HepG2 (cell line): ENCODE results near the gene PLD6. TPM values are rescaled to one million over a fixed set of nuclear protein-coding genes. Genes with fewer than 3 reads are reported as not detected.

Source experiments
- ATAC-seq: fragments of 200-7000 bp; cut with Tn5 transposase; 3 replicates; pipeline ENCODE4 v1.9.1; 2020; ENCODE audit warnings: mild to moderate bottlenecking, moderate library complexity
- BruUV-seq: library from RNA; stranded (reverse); fragments of 400-500 nt; replicated peaks from 2 replicates; lab custom pipeline; 2021; lab: Mats Ljungman, UMichigan
- CTCF ChIA-PET: fragments of 300-600 bp; formaldehyde crosslinking; extraction: SDS; loops from one replicate; lab custom pipeline; 2021; ENCODE audit warnings: low total read pairs, inconsistent platforms, low intra/inter-chr PET ratio; lab: Yijun Ruan, JAX
- POLR2A ChIA-PET: fragments of 350-600 bp; sonication (Branson Sonifier 250); formaldehyde crosslinking; loops from one replicate; lab custom pipeline; 2020; ENCODE audit warnings: antibody characterized with exemption, inconsistent platforms; lab: Yijun Ruan, JAX
- DNase-seq: peaks from one replicate; pipeline ENCODE4 v3.0.0-alpha.2; 2015; ENCODE audit warnings: low spot score
- FAIRE-seq: peaks from 3 replicates; lab custom pipeline; 2011; peaks lifted over from hg19 to GRCh38; lab: Jason Lieb, UNC
- H2AFZ ChIP-seq: one replicate; pipeline ENCODE4 v1.6.1; 2011; ENCODE audit warnings: low read length, inconsistent platforms
- H3K27ac ChIP-seq: fragments of 300-600 bp; 3 replicates; pipeline ENCODE4 v1.8.0; 2011; ENCODE audit warnings: mixed run types, mild to moderate bottlenecking, mixed read lengths, low read length, inconsistent platforms; ENCODE audit not compliant: insufficient read depth; ENCODE audit errors: extremely low read length
- H3K27me3 ChIP-seq, 2 experiments: fragments of 200-600 bp in 1 of 2; 2 replicates in 1 of 2; 3 replicates in 1 of 2; pipeline versions ENCODE4 v1.6.0 to v1.8.0; 2011; ENCODE audit warnings: low read length in 2 of 2, mild to moderate bottlenecking in 2 of 2, moderate library complexity in 2 of 2, inconsistent platforms in 1 of 2; ENCODE audit not compliant: insufficient read depth in 2 of 2, control insufficient read depth in 1 of 2
- H3K36me3 ChIP-seq, 2 experiments: fragments of 200-600 bp in 1 of 2; replicated peaks in 1 of 2; 2 replicates in 1 of 2; 3 replicates in 1 of 2; pipeline versions ENCODE4 v1.5.1 to v1.8.0; 2011; ENCODE audit warnings: low read length in 2 of 2, inconsistent platforms in 1 of 2; ENCODE audit not compliant: insufficient read depth in 2 of 2, control insufficient read depth in 1 of 2
- H3K4me1 ChIP-seq: 2 replicates; pipeline ENCODE4 v1.5.1; 2012; ENCODE audit warnings: low read length, inconsistent platforms; ENCODE audit not compliant: insufficient read depth
- H3K4me2 ChIP-seq: 2 replicates; pipeline ENCODE4 v1.6.0; 2011; ENCODE audit warnings: low read depth, low read length, inconsistent platforms
- H3K4me3 ChIP-seq, 3 experiments: fragments of 200-600 bp in 1 of 3; sonication (generic), shearing (Covaris generic) in 1 of 3; replicated peaks in 1 of 3; 2 replicates each; pipeline ENCODE4 v1.5.1; 2011 to 2016; ENCODE audit warnings: low read length in 3 of 3, inconsistent platforms in 2 of 3, low read depth in 2 of 3, mild to moderate bottlenecking in 2 of 3, control low read depth in 1 of 3, mixed read lengths in 1 of 3; ENCODE audit not compliant: insufficient read depth in 1 of 3
- H3K79me2 ChIP-seq: one replicate; pipeline ENCODE4 v1.6.1; 2011; ENCODE audit warnings: low read length, inconsistent platforms; ENCODE audit not compliant: insufficient read depth
- H3K9ac ChIP-seq: 2 replicates; pipeline ENCODE4 v1.6.0; 2011; ENCODE audit warnings: mild to moderate bottlenecking, low read depth, low read length, inconsistent platforms; ENCODE audit not compliant: insufficient read depth
- H3K9me3 ChIP-seq: 2 replicates; pipeline ENCODE4 v1.5.1; 2012; ENCODE audit warnings: mild to moderate bottlenecking, low read length
- H4K20me1 ChIP-seq: 2 replicates; pipeline ENCODE4 v1.6.0; 2011; ENCODE audit warnings: inconsistent platforms, mild to moderate bottlenecking, low read length, moderate library complexity; ENCODE audit not compliant: insufficient read depth
- CENPT ChIP-seq: sonication (generic); formaldehyde crosslinking; IDR thresholded peaks from 2 replicates; pipeline ENCODE4 v1.8.0; 2022; ENCODE audit warnings: low read depth, mild to moderate bottlenecking, moderate library complexity, missing genetic modification reagents
- KDM1A ChIP-seq: IDR thresholded peaks from 2 replicates; pipeline ENCODE4 v1.6.1; 2016; ENCODE audit warnings: missing compliant biosample characterization
- NFYC ChIP-seq: IDR thresholded peaks from 2 replicates; pipeline ENCODE4 v1.6.1; 2016; ENCODE audit warnings: missing genetic modification reagents, missing compliant biosample characterization
- POLR2AphosphoS2 ChIP-seq: IDR thresholded peaks from 2 replicates; pipeline ENCODE4 v1.6.1; 2011; ENCODE audit warnings: low read depth, low read length, improper control_type of control experiment
- RFX1 ChIP-seq: fragments of 450-650 bp; IDR thresholded peaks from 2 replicates; pipeline ENCODE4 v1.6.1; 2017
- TCF7L2 ChIP-seq: IDR thresholded peaks from 2 replicates; pipeline ENCODE4 v1.6.1; 2011; ENCODE audit warnings: mild to moderate bottlenecking, low read depth, low read length, moderate library complexity
- ZFP41 ChIP-seq: sonication (generic); formaldehyde crosslinking; IDR thresholded peaks from 2 replicates; pipeline ENCODE4 v1.4.0; 2020; ENCODE audit warnings: mild to moderate bottlenecking, missing genetic modification reagents, borderline replicate concordance
- ZFP90 ChIP-seq: sonication (generic); formaldehyde crosslinking; IDR thresholded peaks from 2 replicates; pipeline ENCODE4 v1.8.0; 2022; ENCODE audit warnings: missing genetic modification reagents, mild to moderate bottlenecking, inconsistent platforms, borderline replicate concordance
- ZNF232 ChIP-seq: sonication (generic); formaldehyde crosslinking; IDR thresholded peaks from 2 replicates; pipeline ENCODE4 v1.4.0; 2020; ENCODE audit warnings: missing genetic modification reagents, borderline replicate concordance
- ZNF512 ChIP-seq: sonication (generic); formaldehyde crosslinking; IDR thresholded peaks from 2 replicates; pipeline ENCODE4 v1.4.0; 2020; ENCODE audit warnings: mild to moderate bottlenecking, missing genetic modification reagents
- WGBS: methylation state at CpG from one replicate; pipeline ENCODE4 v1.1.6; 2017; ENCODE audit warnings: low lambda C conversion rate; 5-methylcytosine and 5-hydroxymethylcytosine counted together
- in situ Hi-C: cut with HindIII; loops from 2 replicates; pipeline ENCODE4 v1.10.0; 2017; ENCODE audit warnings: low pct_unique_long_range_greater_than_20kb; ENCODE audit not compliant: extremely low pct_ligation_motif_present
- intact Hi-C: fragments of 100-400 bp; cut with micrococcal nuclease; formaldehyde crosslinking; loops from one replicate; pipeline ENCODE4 v1.10.0; 2022; ENCODE audit not compliant: unreplicated experiment
- polyA plus RNA-seq, 8 experiments: library from polyadenylated mRNA; depleted of rRNA in 3 of 8; stranded (reverse) in 7 of 8; unstranded in 1 of 8; fragments of >200 nt; fragmentation: Illumina TruSeq in 4 of 8; extraction: Trizol in 4 of 8; gene quantifications; 2 replicates each; pipeline versions ENCODE4 v1.2.1 to v1.2.3, GENCODE V29; 2011 to 2016; ENCODE audit warnings: low read depth in 4 of 8, missing spikeins in 1 of 8, mixed read lengths in 1 of 8; ENCODE audit not compliant: insufficient read depth in 1 of 8
- total RNA-seq, 5 experiments: library from RNA; depleted of rRNA; stranded (reverse); fragments of >200 nt; fragmentation: Illumina TruSeq; extraction: Trizol; gene quantifications; 2 replicates each; pipeline ENCODE4 v1.2.3, GENCODE V29; 2016; ENCODE audit warnings: low read depth in 1 of 5
- TF ChIP-seq, protein P1 (sequence below), 2 experiments: sonication (generic) in 1 of 2; formaldehyde crosslinking in 1 of 2; IDR thresholded peaks; 2 replicates each; pipeline versions ENCODE4 v1.6.1 to v1.9.0; 2014 to 2022; ENCODE audit warnings: antibody characterized with exemption in 1 of 2, borderline replicate concordance in 1 of 2, inconsistent platforms in 1 of 2, low read depth in 1 of 2, missing genetic modification reagents in 1 of 2
- TF ChIP-seq, protein P2 (sequence below): sonication (generic); formaldehyde crosslinking; IDR thresholded peaks from 2 replicates; pipeline ENCODE4 v1.5.1; 2020; ENCODE audit warnings: mild to moderate bottlenecking, missing genetic modification reagents, moderate library complexity

Gene PLD6
- total and polyA plus RNA-seq, 2 of the 13 experiments (the other 11 are each of a cell fraction or from before 2014, with no cell fraction given) = 5.2 to 11.4 TPM

- TF ChIP-seq ZFP41 (CRISPR knock-in tag) (no peak), CENPT (CRISPR knock-in tag) (no peak)
These were observed 29.0 kb downstream of the PLD6 start (continued) for GRCh38 chr17:17177176-17177575.

DNA sequence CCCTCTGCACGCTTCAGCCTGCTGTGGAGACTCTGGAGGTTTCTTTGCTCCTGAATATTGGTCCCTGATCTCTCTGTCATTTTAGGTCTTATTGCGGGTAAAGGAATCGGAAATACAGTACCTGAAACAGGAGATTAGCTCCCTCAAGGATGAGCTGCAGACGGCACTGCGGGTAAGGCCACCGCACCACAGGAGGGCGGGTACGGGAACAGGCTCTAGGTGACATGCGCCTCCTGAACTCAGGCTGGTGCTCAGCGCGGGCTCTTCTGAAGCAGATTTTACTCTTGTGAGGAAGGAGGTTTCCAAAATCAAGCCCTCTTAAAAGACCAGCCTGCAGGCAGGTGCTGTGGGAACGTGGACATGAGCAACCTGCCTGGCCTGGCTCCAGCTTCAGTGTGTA is 29.8 kb downstream of the PLD6 start:
- Histone ChIP-seq H3K36me3 (peaks cover 33 to 78% of the 10 kb centered on the region in 2 experiments; a peak in 4 of 5 replicates), H2AFZ (no peak overlapping the region), H3K4me1 (no peaks in the 10 kb centered on the region), H3K4me2 (no peak overlapping the region), H3K27me3 (no peaks in the 10 kb centered on the region), H3K79me2 (no peaks in the 10 kb centered on the region), H3K4me3 (no peak overlapping the region), H4K20me1 (no peaks in the 10 kb centered on the region), H3K9me3 (no peaks in the 10 kb centered on the region), H3K9ac (no peak overlapping the region), H3K27ac (no peak overlapping the region)
- BruUV-seq = no TSS peak
- ChIA-PET CTCF (no interaction called here), POLR2A (no interaction called here)
- intact Hi-C loops = no loop called here
- no peak for FAIRE-seq
- ATAC-seq = no peak
- WGBS = 98% methylated on average over 8 of the region's 12 CpGs
- no peak for DNase-seq
- in situ Hi-C loops = no loop called here
- TF ChIP-seq ZFP90 (CRISPR knock-in tag) = no peak
- TF ChIP-seq ZNF232 (CRISPR knock-in tag) = no peak
- no peak for TF ChIP-seq KDM1A (CRISPR knock-in tag)
- no peak for TF ChIP-seq RFX1
- no peak for TF ChIP-seq TCF7L2
- TF ChIP-seq ZNF512 (CRISPR knock-in tag) = no peak
- no peak for TF ChIP-seq POLR2AphosphoS2
- TF ChIP-seq, protein P1, sequence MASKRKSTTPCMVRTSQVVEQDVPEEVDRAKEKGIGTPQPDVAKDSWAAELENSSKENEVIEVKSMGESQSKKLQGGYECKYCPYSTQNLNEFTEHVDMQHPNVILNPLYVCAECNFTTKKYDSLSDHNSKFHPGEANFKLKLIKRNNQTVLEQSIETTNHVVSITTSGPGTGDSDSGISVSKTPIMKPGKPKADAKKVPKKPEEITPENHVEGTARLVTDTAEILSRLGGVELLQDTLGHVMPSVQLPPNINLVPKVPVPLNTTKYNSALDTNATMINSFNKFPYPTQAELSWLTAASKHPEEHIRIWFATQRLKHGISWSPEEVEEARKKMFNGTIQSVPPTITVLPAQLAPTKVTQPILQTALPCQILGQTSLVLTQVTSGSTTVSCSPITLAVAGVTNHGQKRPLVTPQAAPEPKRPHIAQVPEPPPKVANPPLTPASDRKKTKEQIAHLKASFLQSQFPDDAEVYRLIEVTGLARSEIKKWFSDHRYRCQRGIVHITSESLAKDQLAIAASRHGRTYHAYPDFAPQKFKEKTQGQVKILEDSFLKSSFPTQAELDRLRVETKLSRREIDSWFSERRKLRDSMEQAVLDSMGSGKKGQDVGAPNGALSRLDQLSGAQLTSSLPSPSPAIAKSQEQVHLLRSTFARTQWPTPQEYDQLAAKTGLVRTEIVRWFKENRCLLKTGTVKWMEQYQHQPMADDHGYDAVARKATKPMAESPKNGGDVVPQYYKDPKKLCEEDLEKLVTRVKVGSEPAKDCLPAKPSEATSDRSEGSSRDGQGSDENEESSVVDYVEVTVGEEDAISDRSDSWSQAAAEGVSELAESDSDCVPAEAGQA (IDR thresholded peaks at IDR 0.05; ENCODE audit: low read depth) = no peak
- TF ChIP-seq, protein P1 (CRISPR knock-in tag; IDR thresholded peaks at IDR 0.05; ENCODE audit: borderline replicate concordance) = no peak
- TF ChIP-seq, protein P2, sequence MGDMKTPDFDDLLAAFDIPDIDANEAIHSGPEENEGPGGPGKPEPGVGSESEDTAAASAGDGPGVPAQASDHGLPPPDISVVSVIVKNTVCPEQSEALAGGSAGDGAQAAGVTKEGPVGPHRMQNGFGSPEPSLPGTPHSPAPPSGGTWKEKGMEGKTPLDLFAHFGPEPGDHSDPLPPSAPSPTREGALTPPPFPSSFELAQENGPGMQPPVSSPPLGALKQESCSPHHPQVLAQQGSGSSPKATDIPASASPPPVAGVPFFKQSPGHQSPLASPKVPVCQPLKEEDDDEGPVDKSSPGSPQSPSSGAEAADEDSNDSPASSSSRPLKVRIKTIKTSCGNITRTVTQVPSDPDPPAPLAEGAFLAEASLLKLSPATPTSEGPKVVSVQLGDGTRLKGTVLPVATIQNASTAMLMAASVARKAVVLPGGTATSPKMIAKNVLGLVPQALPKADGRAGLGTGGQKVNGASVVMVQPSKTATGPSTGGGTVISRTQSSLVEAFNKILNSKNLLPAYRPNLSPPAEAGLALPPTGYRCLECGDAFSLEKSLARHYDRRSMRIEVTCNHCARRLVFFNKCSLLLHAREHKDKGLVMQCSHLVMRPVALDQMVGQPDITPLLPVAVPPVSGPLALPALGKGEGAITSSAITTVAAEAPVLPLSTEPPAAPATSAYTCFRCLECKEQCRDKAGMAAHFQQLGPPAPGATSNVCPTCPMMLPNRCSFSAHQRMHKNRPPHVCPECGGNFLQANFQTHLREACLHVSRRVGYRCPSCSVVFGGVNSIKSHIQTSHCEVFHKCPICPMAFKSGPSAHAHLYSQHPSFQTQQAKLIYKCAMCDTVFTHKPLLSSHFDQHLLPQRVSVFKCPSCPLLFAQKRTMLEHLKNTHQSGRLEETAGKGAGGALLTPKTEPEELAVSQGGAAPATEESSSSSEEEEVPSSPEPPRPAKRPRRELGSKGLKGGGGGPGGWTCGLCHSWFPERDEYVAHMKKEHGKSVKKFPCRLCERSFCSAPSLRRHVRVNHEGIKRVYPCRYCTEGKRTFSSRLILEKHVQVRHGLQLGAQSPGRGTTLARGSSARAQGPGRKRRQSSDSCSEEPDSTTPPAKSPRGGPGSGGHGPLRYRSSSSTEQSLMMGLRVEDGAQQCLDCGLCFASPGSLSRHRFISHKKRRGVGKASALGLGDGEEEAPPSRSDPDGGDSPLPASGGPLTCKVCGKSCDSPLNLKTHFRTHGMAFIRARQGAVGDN (CRISPR knock-in tag) = no peak
- no peak for TF ChIP-seq NFYC (CRISPR knock-in tag)
